Fibroblast of skin of back (primary cell): ENCODE data around the gene OR2T1.
"Not testable (repeated sequence)": the region's sequence is repeated elsewhere in the genome, so short reads cannot be mapped to it uniquely, and the experiment has no call there.

ENCODE experiments used
- DNase-seq: peaks from one replicate; pipeline ENCODE4 v3.0.0-alpha.2; 2013

OR2T1 gene

GRCh38 chr1:248438668-248439067 lies 35.8 kb downstream of the OR2T1 start:
- DNase-seq, result not testable (repeated sequence)

GRCh38 chr1:248439283-248439682 lies 36.4 kb downstream of the OR2T1 start:
- DNase-seq, result not testable (repeated sequence)

GRCh38 chr1:248442500-248443277 lies 39.8 kb downstream of the OR2T1 start:
- not testable (repeated sequence) for DNase-seq

DNA sequence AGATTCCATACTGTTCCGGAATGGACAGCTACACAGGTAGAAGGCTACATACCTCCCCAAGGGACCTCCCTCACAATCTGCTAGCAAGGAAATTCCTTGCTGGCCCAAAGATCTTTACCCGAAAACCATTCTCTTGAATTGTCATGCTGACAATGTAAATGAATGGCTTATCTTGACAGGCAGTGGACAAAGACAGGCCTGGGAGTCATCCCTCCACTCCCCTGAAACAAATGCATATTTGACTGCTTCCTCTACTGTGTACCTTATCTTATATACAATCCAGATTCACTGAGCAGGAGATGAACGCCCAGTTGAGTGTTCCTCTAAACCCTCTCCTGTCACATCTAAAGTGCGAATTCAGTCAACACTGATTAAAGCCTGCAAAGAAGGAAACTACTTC lies 41.8 kb downstream of the OR2T1 start:
- not testable (repeated sequence) for DNase-seq

GRCh38 chr1:248445399-248445798 lies 42.6 kb downstream of the OR2T1 start, which contains the start of gene OR2T2:
OR2T2 (plus strand) TSS chr1:248445637; CDS start chr1:248452798, 7,161 bp downstream.
- not testable (repeated sequence) for DNase-seq

- not testable (repeated sequence) for DNase-seq
These were observed 45.7 kb downstream of the OR2T1 start for GRCh38 chr1:248448409-248449074.

DNA sequence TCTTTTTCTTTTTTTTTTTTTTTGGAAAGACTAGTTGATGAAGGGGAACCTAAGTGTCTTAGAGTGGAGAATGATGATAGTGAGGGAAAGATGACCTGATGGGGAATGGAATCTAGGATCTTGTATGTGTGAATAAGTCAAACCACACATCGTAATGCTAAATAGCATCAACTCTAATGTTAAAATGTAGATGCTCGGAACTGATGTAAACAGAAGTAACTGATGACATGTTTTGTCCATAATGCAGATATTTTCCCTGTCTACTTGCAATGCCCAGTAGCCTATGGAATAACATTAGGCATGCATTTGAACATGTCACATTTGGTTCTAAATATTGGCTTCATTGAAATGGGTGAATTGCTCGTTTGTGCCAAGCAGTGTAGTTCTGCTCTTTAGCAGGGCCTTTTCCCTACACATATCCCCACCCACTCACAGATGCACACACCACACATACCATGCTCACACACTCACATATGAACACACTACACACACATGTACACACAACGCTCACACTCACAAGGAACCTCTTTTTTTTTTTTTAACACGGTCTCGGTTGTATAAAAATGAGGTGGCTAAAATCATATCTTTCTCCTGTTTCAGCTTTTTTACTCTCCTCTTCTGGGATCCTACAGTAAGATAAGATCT lies 47.1 kb downstream of the OR2T1 start:
- not testable (repeated sequence) for DNase-seq

GRCh38 chr1:248450466-248451145 lies 47.8 kb downstream of the OR2T1 start:
- DNase-seq, result not testable (repeated sequence)

DNA sequence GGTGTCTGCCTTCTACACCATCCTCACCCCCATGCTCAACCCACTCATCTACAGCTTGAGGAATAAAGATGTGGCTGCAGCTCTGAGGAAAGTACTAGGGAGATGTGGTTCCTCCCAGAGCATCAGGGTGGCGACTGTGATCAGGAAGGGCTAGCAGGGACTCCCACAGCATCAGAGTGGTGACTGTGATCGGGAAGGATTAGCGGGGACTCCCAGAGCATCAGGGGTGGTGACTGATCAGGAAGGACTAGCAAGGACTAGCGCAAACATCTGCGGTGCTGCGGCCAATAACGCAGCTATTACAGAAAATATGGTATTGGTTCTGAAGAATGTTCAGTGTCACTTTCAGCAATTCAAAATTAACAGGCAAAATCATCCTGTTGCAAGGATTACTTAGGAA lies 50.8 kb downstream of the OR2T1 start:
- DNase-seq, result not testable (repeated sequence)

DNA sequence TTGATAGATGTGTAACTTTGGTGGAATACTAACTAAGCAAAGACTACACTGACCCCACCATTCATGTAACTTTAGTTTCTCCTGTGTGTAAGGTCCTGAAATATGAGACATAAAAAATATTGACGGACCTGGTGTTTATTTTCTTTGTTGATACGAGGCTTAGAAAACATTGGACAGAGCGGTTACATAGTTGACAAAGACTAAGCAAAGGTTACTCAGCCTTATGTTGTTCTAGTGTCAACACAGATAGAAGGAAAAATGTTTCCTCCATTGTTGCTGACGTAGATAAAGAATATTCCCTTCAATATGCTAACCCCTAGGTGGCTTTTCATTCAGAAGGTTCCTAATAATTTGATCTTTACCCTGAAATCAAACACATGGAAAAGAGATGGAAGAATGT lies 52.2 kb downstream of the OR2T1 start:
- DNase-seq, result not testable (repeated sequence)

GRCh38 chr1:248456635-248457034 lies 53.8 kb downstream of the OR2T1 start:
- not testable (repeated sequence) for DNase-seq
